22Rv1 (cell line): ENCODE data around the gene GRAMD4.

ENCODE experiments used
- ZFX ChIP-seq: fragments of 450-650 bp; IDR thresholded peaks from 2 replicates; pipeline ENCODE4 v1.6.1; 2017; ENCODE audit warnings: antibody characterized with exemption, borderline replicate concordance
- TF ChIP-seq, protein P1 (sequence below): fragments of 450-650 bp; IDR thresholded peaks from 2 replicates; pipeline ENCODE4 v1.5.1; 2017; ENCODE audit warnings: mild to moderate bottlenecking

DNA sequence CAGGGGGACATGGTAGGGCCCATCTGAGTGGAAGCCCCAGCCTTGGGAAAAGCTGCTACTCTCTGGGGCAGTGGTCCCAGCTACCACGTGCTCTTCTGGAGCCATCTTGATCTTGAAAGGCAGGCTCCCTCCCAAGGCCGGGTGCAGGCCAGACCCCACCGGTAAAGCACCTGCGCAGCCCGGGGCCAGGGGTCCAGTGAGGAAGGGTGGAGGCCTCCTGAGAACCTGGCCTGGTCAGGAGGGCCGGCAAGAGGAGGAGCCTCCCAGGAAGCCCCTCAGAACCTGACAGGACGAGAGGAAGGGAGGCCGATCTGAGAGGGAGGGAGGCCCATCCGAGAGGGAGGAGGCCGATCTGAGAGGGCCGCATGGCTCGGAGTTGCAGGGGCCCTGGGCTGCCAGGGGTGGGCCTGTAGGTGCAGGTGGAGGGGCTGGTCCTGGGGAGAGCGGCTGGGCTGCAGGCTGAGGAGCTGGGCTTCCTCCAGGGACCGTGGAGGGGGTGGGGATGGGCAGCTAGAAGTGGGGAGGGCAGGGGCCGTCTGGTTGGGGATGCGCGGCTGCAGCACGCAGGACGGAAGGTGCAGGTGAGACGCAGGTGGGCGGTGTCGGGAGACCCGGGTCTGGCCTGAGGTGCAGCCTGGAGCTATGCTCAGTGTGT lies 529 bp downstream of the GRAMD4 start:
- TF ChIP-seq, protein P1, sequence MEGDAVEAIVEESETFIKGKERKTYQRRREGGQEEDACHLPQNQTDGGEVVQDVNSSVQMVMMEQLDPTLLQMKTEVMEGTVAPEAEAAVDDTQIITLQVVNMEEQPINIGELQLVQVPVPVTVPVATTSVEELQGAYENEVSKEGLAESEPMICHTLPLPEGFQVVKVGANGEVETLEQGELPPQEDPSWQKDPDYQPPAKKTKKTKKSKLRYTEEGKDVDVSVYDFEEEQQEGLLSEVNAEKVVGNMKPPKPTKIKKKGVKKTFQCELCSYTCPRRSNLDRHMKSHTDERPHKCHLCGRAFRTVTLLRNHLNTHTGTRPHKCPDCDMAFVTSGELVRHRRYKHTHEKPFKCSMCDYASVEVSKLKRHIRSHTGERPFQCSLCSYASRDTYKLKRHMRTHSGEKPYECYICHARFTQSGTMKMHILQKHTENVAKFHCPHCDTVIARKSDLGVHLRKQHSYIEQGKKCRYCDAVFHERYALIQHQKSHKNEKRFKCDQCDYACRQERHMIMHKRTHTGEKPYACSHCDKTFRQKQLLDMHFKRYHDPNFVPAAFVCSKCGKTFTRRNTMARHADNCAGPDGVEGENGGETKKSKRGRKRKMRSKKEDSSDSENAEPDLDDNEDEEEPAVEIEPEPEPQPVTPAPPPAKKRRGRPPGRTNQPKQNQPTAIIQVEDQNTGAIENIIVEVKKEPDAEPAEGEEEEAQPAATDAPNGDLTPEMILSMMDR, result no peak
- no peak for TF ChIP-seq ZFX
